ENCODE measurements around the gene RNF222. TPM values are rescaled to one million over a fixed set of nuclear protein-coding genes. Genes with fewer than 3 reads are reported as not detected.

The RNF222 gene
- not detected in 2 replicates for total RNA-seq
- not detected in 2 replicates for polyA plus RNA-seq
- polyA plus RNA-seq (2012), result not detected in 2 replicates
- not detected in 2 replicates for polyA minus RNA-seq (ENCODE audit: low replicate concordance)

GRCh38 chr17:8397636-8398035, at the start of gene RNF222:
RNF222 (minus strand) TSS chr17:8397827; CDS start chr17:8393461, 4,366 bp downstream.
- no peaks in the 10 kb centered on the region for H3K4me1 ChIP-seq (ENCODE audit: control insufficient read depth, extremely low read depth, insufficient read depth, low read length)
- no peak within 1 kb of the TSS for H3K9ac ChIP-seq (ENCODE audit: insufficient read depth, low read length)
- H4K20me1 ChIP-seq (ENCODE audit: control insufficient read depth, extremely low read depth, insufficient read depth, low read length), result no peaks in the 10 kb centered on the region
- no peaks in the 10 kb centered on the region for H3K36me3 ChIP-seq (ENCODE audit: control insufficient read depth, insufficient read depth, low read length)
- no peaks in the 10 kb centered on the region for H3K9me3 ChIP-seq (ENCODE audit: control insufficient read depth, insufficient read depth, low read depth, low read length)
- H3K79me2 ChIP-seq (ENCODE audit: control insufficient read depth, insufficient read depth, low read length), result no peaks in the 10 kb centered on the region
- no peak for TF ChIP-seq EZH2 (IDR thresholded peaks at IDR 0.05; ENCODE audit: low read length, missing control alignments)
- no peak for TF ChIP-seq CTCF (conservative IDR thresholded peaks at IDR 0.05 in 1 of 2, IDR thresholded peaks at IDR 0.05 in 1 of 2; ENCODE audit: low read depth in 1 of 2, low read length in 2 of 2)
- H3K4me2 ChIP-seq (ENCODE audit: extremely low read depth, insufficient read depth, low read length), result no peak within 1 kb of the TSS
- H3K4me3 ChIP-seq (replicated peaks in 1 of 4; ENCODE audit: control extremely low read depth in 1 of 4, insufficient read depth in 1 of 4, low read depth in 3 of 4, low read length in 4 of 4), result no peak within 1 kb of the TSS
- no peak for DNase-seq (ENCODE audit: low read depth in 2 of 2)
- no peak within 1 kb of the TSS for H3K27ac ChIP-seq (ENCODE audit: insufficient read depth, low read length)
- peaks cover 23% of the 10 kb centered on the region for H3K27me3 ChIP-seq (ENCODE audit: control insufficient read depth, insufficient read depth, low read length)
- H2AFZ ChIP-seq (ENCODE audit: low read length), result no peak within 1 kb of the TSS

- Histone ChIP-seq H3K27ac (ENCODE audit: insufficient read depth, low read length) (no peak overlapping the region), H3K9ac (ENCODE audit: insufficient read depth, low read length) (no peak overlapping the region), H3K79me2 (ENCODE audit: control insufficient read depth, insufficient read depth, low read length) (peaks cover 39% of the 10 kb centered on the region), H3K9me3 (ENCODE audit: control insufficient read depth, insufficient read depth, low read depth, low read length) (no peaks in the 10 kb centered on the region), H3K4me2 (ENCODE audit: extremely low read depth, insufficient read depth, low read length) (no peak overlapping the region), H4K20me1 (ENCODE audit: control insufficient read depth, extremely low read depth, insufficient read depth, low read length) (no peaks in the 10 kb centered on the region), H3K4me1 (ENCODE audit: control insufficient read depth, extremely low read depth, insufficient read depth, low read length) (no peaks in the 10 kb centered on the region), H3K4me3 (replicated peaks in 1 of 4; ENCODE audit: control extremely low read depth in 1 of 4, insufficient read depth in 1 of 4, low read depth in 3 of 4, low read length in 4 of 4) (no peak overlapping the region), H3K27me3 (ENCODE audit: control insufficient read depth, insufficient read depth, low read length) (no peaks in the 10 kb centered on the region), H3K36me3 (ENCODE audit: control insufficient read depth, insufficient read depth, low read length) (peaks cover 10% of the 10 kb centered on the region), H2AFZ (ENCODE audit: low read length) (no peak overlapping the region)
- no peak for TF ChIP-seq CTCF (conservative IDR thresholded peaks at IDR 0.05 in 1 of 2, IDR thresholded peaks at IDR 0.05 in 1 of 2; ENCODE audit: low read depth in 1 of 2, low read length in 2 of 2)
- TF ChIP-seq EZH2 (IDR thresholded peaks at IDR 0.05; ENCODE audit: low read length, missing control alignments), result no peak
- DNase-seq (ENCODE audit: low read depth in 2 of 2), result no peak
Measured at GRCh38 chr17:8445536-8445935, 47.9 kb upstream of the RNF222 start.

GRCh38 chr17:8444494-8444893, 46.9 kb upstream of the RNF222 start:
- Histone ChIP-seq H3K79me2 (ENCODE audit: control insufficient read depth, insufficient read depth, low read length) (peaks cover 49% of the 10 kb centered on the region), H3K27me3 (ENCODE audit: control insufficient read depth, insufficient read depth, low read length) (no peaks in the 10 kb centered on the region), H3K9ac (ENCODE audit: insufficient read depth, low read length) (no peak overlapping the region), H3K4me2 (ENCODE audit: extremely low read depth, insufficient read depth, low read length) (no peak overlapping the region), H3K36me3 (ENCODE audit: control insufficient read depth, insufficient read depth, low read length) (peaks cover 10% of the 10 kb centered on the region), H4K20me1 (ENCODE audit: control insufficient read depth, extremely low read depth, insufficient read depth, low read length) (no peaks in the 10 kb centered on the region), H3K4me3 (replicated peaks in 1 of 4; ENCODE audit: control extremely low read depth in 1 of 4, insufficient read depth in 1 of 4, low read depth in 3 of 4, low read length in 4 of 4) (no peak overlapping the region), H3K9me3 (ENCODE audit: control insufficient read depth, insufficient read depth, low read depth, low read length) (no peaks in the 10 kb centered on the region), H2AFZ (ENCODE audit: low read length) (no peak overlapping the region), H3K27ac (ENCODE audit: insufficient read depth, low read length) (no peak overlapping the region), H3K4me1 (ENCODE audit: control insufficient read depth, extremely low read depth, insufficient read depth, low read length) (no peaks in the 10 kb centered on the region)
- DNase-seq (ENCODE audit: low read depth in 2 of 2), result no peak
- TF ChIP-seq CTCF (conservative IDR thresholded peaks at IDR 0.05 in 1 of 2, IDR thresholded peaks at IDR 0.05 in 1 of 2; ENCODE audit: low read depth in 1 of 2, low read length in 2 of 2) (no peak), EZH2 (IDR thresholded peaks at IDR 0.05; ENCODE audit: low read length, missing control alignments) (no peak)

All from fibroblast of lung (primary cell).